Stimulated activated CD8-positive, alpha-beta memory T cell treated with anti-CD3 and anti-CD28 coated beads, Interleukin-15, amount 100 ng/mL, for 48 hours (primary cell): Measurements from ENCODE around the gene RTEL1.
A peak's percentile ranks its signal among the peaks of the same experiment; 100 is the strongest.

Source experiments
- DNase-seq, 2 donors: peaks; one replicate each; pipeline ENCODE4 v3.0.0-alpha.2; 2020; ENCODE audit warnings: low read depth in 2 of 2

Gene RTEL1

DNA sequence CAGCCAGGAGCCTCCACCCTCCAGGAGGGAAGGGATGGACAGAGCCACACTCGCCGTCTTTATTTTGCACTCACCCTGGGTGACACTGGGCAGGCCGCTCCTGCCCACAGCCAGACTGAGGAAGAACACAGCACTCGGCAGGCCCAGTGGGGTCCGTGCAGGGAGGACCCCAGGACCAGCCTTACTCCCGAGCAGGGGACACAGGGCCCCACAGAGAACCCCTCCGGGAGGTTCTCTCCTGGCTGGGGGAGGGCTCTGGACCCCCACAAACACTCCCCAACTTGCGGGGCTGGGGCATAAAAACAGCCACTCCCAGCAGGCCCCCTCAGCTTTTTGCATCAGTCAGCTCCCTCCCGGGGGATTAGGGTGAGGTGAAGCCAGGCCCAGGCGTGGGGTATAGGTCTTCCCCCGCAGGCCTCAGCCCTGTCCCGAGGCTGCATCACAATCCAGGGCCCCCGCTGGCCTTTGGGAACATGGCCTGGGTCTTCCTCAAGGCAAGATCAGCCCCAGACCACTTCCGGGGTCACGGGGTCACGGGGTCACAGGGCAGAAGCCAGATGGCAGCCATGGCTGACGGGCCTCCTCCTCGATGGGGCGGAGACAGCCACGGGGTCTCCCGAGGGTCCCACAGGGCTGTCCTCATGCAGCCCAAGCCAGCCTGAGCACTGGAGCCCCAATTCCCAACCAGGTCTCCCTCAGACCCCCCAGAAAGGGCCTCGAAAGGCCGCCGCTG is 41.5 kb downstream of the RTEL1 start:
- DNase-seq: no peak

DNA sequence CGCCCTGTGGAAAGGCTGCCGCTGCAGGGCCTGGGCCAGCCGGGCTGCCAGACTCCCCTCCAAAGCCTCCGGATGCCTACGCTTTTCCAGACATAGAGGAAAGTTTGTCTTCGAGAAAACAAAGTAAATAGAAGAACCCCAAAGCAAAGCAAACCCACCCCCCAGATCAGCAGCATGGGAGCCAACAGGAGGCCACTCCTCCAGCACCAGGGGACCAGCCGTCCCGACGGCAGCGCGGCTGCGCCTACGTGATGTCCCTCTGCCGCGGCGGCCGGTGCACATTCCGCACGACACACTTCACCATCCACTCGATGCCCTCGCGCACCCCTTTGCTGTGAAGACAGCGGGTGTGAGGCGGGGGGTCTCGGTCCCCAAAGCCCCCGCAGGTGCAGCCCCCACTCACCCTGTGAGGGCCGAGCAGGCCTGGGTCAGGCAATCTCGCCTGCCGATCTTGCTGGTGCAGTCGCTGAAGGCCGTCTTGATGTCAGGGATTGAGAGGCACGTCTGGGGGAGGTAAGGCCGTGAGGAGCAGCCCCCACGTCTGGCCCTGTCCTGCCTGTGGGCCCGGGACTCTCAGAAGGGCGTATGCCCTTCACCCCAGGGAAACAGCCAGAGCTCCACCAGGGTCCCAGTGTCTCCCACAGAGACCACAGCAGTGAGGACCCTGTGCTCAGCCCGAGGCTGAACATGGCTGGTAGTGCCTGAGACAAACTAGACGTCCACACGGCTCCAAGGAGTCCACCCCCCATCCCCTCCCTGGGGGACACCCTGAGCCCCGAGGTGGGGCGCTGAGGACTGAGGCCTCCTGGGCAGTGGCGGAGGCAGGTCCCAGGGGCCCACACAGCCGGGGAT is 42.3 kb downstream of the RTEL1 start:
- no peak for DNase-seq

DNA sequence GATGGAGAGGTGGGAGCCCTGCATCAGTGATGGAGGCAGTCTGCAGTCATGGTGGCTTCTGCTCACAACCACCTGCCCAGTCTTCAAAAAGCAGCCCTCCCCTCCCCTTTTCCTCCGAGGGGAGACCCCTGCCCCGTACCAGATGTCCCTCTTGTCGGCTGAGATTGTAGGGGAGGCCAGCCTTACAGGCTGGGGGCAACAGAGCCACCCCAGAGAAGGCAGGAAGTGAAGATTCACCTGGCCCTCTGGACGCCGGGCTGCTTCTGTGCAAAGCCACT is 42.9 kb downstream of the RTEL1 start:
- DNase-seq: no peak

DNA sequence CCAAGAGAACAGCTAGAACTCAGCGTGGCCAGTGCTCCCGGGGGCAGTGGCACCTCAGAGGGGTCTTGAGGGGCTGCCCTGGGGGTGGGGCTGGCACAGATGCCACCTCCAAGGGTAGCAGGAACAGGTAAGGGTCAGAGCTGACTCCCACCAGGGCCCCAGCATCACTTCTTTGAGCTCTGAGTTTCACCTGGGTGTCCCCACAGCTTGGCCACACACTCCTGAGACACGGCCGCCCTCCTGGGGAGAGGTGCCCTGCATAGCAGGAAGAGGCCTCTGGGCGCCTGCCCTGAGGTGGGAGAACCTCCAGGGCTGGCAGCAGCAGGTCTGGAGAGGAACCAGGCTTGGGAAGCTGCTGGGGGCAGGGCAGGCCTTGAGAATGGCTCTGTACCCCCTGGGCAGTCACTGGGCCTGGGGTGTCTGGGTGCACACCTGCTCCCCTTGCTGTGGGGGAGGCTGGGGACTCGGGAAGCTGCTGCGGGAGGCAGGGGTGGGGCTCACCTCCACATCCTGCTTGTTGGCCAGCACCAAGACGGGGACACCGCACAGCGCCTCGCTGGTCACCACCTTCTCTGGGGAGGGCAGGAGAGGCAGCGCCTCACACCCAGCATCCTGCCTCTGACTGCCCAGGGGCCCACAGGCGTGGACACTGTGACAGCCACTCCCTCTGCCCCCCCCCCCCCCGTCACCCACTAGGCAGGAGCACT is 43.4 kb downstream of the RTEL1 start:
- no peak for DNase-seq

DNA sequence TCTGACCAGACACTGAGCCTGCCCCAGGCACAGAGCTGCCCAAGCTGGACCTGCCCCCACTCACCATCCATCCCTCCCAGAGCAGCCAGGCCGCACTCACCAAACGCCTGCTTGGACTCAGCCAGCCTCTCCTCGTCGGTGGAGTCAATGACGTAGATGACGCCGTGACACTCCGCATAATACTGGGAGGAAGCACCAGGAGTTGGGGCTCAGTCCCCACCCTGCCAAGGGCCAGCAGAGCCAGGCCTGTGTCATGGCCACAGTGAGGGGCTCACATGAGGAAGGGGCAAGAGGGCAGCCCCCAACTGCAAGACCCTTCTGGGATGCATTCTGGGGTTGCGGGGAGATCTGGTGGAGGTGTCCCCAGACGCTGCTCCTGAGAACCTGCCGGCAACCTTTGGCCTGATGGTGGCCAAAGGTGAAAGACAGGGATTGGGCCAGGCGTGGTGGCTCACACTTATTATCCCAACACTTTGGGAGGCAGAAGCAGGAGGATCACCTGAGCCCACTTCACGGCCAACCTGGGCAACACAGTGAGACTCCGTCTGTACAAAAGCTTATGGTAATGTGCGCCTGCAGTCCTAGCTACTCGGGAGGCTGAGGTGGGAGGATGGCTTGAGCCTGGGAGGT is 44.0 kb downstream of the RTEL1 start:
- no peak for DNase-seq

DNA sequence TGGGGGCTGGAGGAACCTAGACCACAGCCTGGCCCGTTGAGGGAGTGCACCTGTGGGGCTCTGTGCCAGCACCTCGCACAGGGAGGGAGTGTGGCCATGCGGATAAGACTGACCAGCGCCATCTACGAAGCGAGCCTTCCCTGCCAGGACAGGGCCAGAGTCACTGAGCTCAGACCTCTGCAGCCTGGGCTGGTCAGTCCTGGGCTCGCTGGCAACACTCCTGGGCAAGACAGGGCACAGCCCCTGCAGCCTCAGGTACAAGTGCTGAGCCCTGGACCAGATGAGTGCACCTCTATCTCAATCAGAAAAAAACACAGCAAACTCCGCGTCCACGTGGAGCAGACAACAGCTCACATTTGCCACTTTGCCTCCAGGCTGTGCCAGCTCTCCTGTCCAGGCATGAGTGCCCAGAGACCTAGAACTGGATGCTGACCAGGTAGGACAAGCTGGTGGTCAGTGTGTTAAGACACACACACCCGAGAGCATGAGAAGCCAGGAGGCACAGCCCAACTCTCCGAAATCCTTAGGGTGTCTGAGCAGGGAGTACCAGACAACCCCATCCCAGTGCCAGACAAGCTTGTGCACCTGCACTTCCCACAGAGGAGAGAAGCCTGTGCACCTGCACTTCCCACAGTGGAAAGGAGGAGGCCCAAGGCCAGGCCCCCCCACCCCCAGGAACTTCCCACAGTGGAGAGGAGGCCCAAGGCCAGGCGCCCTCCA is 44.8 kb downstream of the RTEL1 start:
- no peak for DNase-seq

DNA sequence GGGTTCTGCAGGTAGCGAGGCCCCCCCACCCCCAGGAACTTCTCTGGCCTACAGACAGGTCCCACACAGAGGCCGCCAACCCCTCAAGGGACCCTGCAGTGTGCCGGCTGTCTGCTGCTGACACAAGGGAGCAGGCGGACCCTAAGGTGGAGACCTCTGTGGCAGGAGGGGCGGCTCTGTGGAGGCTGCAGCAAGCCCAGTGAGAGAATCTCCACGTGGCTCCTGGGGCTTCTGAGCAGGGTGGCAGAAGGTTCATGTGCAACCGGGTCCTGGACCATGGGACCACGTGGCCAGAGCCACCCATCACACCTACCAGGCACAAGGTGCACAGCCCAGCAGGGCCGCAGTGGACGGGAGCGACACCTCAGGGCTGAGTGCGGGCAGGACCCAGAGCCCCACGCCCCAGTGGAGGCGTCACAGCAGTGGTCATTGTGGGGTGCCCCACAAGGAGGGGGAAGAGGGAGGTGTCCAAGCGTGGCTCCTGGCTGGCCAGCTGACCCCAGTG is 45.4 kb downstream of the RTEL1 start:
- DNase-seq: no peak

DNA sequence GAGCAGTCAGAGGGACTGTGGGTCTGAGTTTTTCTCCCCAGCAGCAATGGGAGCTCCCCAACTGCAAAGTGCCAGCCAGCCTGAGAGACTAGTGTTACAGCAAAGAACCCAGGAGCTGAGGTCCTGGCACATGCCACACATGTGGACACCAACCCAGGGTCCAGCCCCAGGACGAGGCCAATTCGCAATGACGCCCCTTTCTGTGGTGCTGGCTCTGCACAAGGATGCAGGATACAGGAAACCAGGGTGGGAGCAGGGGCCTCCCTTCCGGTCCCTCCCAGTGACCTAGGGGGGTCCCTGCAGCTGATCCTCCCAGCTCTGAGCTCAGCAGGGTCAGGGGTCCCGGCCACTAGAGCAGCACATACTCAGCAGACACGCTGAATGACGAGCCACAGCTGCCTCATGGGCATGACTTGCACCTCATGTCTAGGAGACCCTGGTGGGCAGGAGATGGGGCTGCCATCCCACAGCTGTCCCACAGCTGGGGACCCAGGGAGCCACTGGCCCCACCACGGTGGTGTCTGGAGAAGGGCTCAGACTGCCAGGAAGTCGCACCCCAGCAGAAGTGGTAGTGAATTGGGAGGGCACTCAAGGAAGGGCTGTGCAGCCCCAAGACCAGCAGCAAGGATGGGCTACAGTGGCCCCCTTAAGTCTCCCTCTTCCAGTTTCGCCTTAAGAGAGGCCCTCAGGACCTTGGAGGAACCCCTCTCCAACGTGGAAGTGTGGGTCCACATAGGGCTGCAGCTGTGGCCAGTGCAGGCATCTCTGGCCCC is 46.0 kb downstream of the RTEL1 start:
- no peak for DNase-seq

DNA sequence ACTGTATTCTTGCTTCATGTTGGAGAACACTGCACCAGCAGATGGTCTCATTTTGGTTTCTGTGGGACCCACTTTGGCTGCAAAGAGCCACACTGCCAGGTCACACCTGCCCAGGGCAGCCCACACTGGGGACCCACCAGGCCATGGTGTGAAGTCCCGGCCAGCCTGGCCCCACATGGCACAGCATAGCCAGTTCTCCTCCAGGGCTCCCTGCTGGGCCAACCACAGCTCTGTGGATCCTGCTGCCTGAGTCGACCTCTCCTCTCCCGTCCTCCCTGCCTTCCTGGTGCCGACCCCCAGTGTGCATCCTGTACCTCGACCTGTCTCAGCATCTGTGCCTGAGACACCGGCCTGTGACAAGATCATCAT is 46.6 kb downstream of the RTEL1 start:
- DNase-seq: no peak

DNA sequence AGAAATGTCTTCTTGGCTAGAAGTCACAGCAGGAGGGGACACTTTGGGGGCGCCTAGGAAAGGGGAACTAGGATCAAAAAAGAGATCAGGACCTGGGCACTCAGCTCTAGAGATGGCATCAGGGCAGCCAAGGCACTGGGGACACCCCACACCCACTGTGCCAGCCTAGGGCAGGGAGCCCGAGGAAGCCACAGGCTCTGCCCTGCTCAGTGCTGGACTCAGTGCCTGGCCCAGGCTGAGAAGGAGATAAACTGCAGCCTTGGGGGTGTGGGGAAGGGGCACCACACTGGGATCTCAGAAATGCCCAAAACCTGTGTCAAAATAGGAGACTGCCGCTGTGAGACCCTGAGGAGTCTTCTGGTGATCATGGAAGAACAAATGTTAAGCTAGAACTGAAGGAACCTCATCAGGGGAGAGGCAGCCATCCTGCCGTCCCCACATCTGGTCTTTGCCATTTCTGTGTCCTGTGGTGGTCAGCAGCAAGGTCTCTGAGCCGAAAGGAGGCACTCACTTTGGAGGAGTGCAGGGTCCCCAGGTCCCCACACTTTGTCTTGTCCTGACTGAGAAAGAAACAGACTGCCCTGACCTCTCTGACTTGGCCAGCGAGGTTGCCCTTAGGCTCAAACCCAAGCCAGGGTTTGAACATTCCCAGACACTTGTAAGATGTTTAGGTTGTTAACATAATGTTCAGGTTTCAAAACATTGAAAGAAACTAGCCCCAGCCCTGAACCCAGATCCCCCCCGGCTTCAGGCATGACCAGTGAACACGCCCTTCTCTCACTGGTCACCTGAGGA is 47.3 kb downstream of the RTEL1 start:
- DNase-seq: no peak

DNA sequence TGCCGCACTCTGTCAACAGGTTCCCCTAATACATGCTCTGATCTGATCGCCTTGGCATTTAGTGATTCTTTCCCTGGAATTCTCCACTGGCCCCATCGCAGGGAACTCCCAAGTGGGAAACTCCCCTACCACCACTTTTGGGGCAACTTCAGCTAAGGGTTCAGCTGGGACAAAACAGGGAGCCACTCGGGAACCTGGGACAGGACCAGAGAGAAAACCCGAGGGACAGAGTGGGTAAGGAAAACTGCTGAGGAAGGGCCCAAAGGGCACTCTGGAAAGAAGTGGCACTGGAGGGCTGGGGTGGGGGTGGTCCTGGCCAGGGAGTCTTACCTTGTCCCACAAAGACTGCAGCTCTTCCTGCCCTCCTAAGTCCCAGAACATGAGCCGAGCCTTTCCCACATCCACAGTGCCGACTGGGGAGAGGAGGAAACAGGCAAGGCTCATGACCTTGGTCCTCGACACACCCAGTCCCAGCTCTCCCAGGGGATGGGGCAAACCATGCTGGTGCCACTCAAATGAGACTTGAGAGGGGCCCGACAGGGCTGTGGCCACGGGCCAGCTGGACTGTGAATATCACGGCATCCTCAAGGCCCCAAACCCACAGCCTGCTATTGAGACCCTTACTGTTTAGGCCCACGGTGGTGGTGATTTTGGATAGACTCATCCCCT is 48.0 kb downstream of the RTEL1 start:
- no peak for DNase-seq

DNA sequence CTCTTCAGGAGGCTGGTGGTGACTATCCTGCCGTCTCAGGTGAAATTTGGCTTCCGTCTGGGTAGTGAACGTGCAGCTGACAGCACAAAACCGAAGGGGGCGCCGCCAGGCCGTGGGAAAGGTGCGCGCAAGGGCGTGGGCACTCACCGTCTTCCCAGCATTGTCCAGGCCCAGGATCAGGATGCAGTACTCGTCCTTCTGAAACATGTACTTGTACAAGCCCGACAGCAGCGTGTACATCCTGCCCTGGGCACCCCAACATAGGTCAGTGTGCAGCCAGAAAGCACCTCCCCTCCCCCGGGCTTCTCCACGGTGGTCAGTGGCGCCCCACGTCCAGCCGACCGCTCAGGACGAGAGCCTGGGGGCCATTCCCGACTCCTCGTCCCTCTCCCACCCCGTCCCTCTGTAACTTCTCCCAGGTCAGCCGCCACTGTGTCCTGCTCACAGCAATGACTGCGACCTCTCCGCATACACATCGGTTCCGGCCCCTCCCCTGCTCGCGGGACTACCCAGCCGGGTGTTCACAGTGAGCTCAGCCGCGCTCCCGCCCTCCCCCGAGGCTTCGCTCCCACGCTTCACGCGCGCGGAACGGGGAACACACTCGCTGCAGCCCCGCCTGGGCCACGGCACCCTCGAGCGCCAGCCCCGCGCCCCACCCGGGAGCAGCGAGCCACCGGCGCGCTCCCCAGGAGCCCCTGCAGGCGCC is 48.9 kb downstream of the RTEL1 start:
- no peak for DNase-seq

DNA sequence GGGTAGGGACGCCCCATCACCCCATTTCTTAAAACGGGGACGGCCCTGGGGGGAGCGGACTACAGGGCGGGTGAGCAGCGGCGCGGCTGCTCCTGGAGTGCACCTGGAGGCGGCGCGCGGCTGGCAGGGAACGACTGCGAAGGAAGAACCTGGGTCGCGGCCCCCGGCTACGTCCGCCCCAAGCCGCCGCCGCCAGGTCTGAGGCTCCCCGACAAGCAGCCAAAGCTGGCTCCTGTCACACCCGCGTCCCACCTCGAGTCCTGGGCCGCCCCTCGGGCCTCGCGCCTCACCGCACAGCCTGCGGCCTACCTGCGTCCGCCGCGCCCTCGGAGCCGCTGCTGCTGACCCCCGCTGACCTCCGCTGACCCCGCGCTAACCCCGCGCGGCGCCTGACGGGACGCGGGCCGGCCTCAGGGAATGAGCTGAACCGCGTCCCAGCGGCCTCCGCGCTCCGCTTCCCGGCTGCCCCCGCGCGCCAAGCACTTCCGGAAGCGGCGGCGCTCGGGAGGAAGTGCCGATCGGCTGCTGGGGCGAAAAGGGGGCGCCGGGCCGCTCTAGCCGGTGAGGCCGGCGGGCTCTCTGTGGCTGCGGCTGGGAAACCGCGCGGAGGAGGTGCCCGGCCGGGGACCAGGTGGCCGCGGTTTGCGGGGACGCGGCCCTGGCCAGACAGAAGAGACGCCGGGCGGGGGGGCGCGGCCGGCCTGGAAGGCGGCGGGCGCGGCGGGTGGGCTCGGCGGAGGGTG is 49.6 kb downstream of the RTEL1 start, which contains the start of the genes ARFRP1 and ZGPAT:
TSS of gene ARFRP1 (minus strand) at position 419 of the 743 bp plus-strand sequence. CDS start 885 bp downstream, outside the sequence.
TSS of gene ZGPAT (plus strand) at position 482 of the 743 bp plus-strand sequence. CDS start 542 bp downstream, outside the sequence.
- peak; percentile 81 to 84 for DNase-seq

DNA sequence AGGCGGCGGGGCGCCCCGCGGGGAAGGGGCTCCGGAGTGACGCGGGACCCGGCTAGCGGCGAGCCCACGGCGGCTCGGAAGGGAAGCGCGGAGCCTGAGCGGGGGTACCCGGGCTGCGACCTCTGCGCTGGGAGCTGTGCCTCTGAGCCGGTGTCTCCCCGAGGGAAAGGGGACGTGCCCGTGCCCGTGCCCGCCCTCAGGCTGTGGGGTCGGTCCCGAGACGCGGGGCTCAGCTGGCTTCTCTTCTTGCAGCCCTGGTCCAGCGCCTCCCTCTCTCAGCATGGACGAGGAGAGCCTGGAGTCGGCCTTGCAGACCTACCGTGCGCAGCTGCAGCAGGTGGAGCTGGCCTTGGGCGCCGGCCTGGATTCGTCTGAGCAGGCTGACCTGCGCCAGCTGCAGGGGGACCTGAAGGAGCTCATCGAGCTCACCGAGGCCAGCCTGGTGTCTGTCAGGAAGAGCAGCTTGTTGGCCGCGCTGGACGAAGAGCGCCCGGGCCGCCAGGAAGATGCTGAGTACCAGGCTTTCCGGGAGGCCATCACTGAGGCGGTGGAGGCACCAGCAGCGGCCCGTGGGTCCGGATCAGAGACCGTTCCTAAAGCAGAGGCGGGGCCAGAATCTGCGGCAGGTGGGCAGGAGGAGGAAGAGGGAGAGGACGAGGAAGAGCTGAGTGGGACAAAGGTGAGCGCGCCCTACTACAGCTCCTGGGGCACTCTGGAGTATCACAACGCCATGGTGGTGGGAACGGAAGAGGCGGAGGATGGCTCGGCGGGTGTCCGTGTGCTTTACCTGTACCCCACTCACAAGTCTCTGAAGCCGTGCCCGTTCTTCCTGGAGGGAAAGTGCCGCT is 50.4 kb downstream of the RTEL1 start:
- DNase-seq: no peak

DNA sequence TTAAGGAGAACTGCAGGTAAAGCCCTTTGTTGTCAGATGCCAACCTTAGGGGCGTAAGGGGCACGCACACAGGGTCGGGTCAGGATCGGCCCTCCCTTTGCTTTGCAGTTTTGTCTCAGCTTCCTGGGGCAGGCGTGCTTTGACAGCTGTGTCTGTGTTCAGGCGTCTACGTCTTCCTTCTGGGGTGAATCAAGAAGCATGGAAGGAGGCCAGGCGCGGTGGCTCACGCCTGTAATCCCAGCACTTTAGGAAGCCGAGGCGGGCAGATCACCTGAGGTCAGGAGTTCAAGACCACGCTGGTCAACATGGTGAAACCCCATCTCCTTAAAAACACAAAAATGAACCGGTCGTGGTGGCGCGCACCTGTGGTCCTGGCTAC is 51.0 kb downstream of the RTEL1 start:
- DNase-seq: no peak

DNA sequence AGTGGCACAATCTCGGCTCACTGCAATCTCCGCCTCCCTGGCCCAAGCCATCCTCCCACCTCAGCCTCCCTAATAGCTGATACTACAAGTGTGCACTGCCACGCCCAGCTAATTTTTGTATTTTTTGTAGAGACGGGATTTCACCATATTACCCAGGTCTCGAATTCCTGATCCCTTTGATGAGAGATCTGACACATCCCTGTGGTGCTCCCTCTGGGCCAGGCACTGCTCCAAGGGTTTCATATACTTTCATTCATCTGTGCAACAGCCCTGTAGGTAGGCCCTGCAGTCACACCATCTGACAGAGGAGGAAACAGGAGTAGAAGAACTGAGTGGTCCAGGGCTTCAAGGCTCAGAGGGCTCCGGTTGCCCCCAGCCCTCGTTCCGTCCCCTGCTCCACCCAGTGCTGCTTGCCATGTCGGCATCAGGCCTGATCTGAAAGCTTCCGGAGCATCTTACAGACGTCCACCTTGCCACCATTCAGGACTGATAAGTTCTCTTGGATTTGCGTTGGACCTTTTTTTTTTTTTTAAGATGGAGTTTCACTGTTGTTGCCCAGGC is 53.1 kb downstream of the RTEL1 start:
- DNase-seq: no peak

DNA sequence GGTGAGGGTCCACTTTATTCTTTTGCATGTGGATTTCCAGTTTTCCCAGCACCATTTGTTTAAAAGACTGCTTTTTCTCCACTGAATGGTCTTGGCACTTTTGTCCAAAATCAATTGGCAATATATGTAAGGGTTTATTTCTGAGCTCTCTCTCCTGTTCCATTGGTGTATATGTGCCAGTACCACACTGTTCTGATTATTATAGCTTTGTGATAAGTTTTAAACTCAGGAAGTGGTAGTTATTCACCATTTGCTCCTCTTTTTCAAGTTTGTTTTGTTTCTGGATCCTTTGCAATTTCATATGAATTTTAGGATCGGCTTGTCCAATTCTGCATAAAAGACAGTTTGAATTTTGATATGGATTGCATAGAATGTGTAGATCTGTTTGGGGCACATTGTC is 54.1 kb downstream of the RTEL1 start:
- no peak for DNase-seq
